OCI-LY7 (cell line): ENCODE measurements around the gene BGLAP. TPM values are rescaled to one million over a fixed set of nuclear protein-coding genes. Genes with fewer than 3 reads are reported as not detected.

Source experiments
- BruUV-seq: library from RNA; stranded (reverse); fragments of 400-500 nt; replicated peaks from 2 replicates; lab custom pipeline; 2021; lab: Mats Ljungman, UMichigan
- CTCF ChIA-PET: fragments of 300-600 bp; sonication (Branson Sonifier 250); formaldehyde crosslinking; loops from one replicate; lab custom pipeline; 2022; ENCODE audit warnings: antibody characterized with exemption; ENCODE audit not compliant: unreplicated experiment; lab: Charles Lee
- POLR2A ChIA-PET: fragments of 300-600 bp; sonication (Branson Sonifier 250); formaldehyde crosslinking; loops from one replicate; lab custom pipeline; 2022; ENCODE audit warnings: antibody characterized with exemption; lab: Charles Lee
- DNase-seq: peaks from one replicate; pipeline ENCODE4 v3.0.0-alpha.2; 2015; ENCODE audit warnings: low spot score
- H2AFZ ChIP-seq: fragments of 200-600 bp; sonication (generic), shearing (Covaris generic); 2 replicates; pipeline ENCODE4 v1.6.1; 2014; ENCODE audit warnings: mild to moderate bottlenecking, antibody characterized with exemption, low read length, moderate library complexity
- H3K27ac ChIP-seq: fragments of 200-600 bp; sonication (generic); 2 replicates; pipeline ENCODE4 v1.5.1; 2014; ENCODE audit warnings: mixed run types, low read depth, mild to moderate bottlenecking, moderate library complexity, low read length, inconsistent platforms; ENCODE audit not compliant: poor library complexity, severe bottlenecking
- H3K36me3 ChIP-seq: fragments of 200-600 bp; sonication (generic); 2 replicates; pipeline ENCODE4 v1.6.1; 2014; ENCODE audit warnings: mild to moderate bottlenecking, antibody characterized with exemption, low read length, moderate library complexity, mixed read lengths; ENCODE audit not compliant: insufficient read depth
- H3K4me1 ChIP-seq: fragments of 200-600 bp; sonication (generic); 2 replicates; pipeline ENCODE4 v1.5.1; 2014; ENCODE audit warnings: mild to moderate bottlenecking, low read length; ENCODE audit not compliant: insufficient read depth, poor library complexity, severe bottlenecking
- H3K4me2 ChIP-seq: fragments of 200-600 bp; sonication (generic); 2 replicates; pipeline ENCODE4 v1.6.1; 2014; ENCODE audit warnings: mild to moderate bottlenecking, low read length
- H3K4me3 ChIP-seq: fragments of 200-600 bp; sonication (generic); 2 replicates; pipeline ENCODE4 v1.5.1; 2014; ENCODE audit warnings: mild to moderate bottlenecking, low read depth, low read length; ENCODE audit not compliant: poor library complexity, severe bottlenecking
- H3K79me2 ChIP-seq: fragments of 200-600 bp; sonication (generic); 2 replicates; pipeline ENCODE4 v1.6.1; 2016; ENCODE audit warnings: low read depth, mild to moderate bottlenecking, low read length, moderate library complexity, mixed read lengths; ENCODE audit not compliant: insufficient read depth
- H3K9me2 ChIP-seq: fragments of 200-600 bp; sonication (generic); 2 replicates; pipeline ENCODE4 v1.6.1; 2016; ENCODE audit warnings: mild to moderate bottlenecking, low read length, mixed read lengths; ENCODE audit not compliant: insufficient read depth
- H3K9me3 ChIP-seq: fragments of 200-600 bp; sonication (generic); 2 replicates; pipeline ENCODE4 v1.6.1; 2014; ENCODE audit warnings: mild to moderate bottlenecking, mixed run types, low read length, mixed read lengths
- H4K20me1 ChIP-seq: fragments of 200-600 bp; sonication (generic); 2 replicates; pipeline ENCODE4 v1.6.1; 2014; ENCODE audit warnings: mild to moderate bottlenecking, antibody characterized with exemption, low read length, moderate library complexity, mixed read lengths; ENCODE audit not compliant: insufficient read depth
- EZH2phosphoT487 ChIP-seq: fragments of 200-600 bp; sonication (generic); IDR thresholded peaks from 2 replicates; pipeline ENCODE4 v1.6.1; 2018; ENCODE audit warnings: low read depth, borderline replicate concordance, mild to moderate bottlenecking, mixed run types, antibody characterized with exemption, low read length, moderate library complexity, mixed read lengths
- intact Hi-C: fragments of 100-400 bp; cut with micrococcal nuclease; formaldehyde crosslinking; loops from one replicate; pipeline ENCODE4 v1.10.0; 2022; ENCODE audit not compliant: unreplicated experiment
- total RNA-seq, 2 experiments: library from RNA; depleted of rRNA in 1 of 2; stranded (reverse); fragments of >200 nt in 1 of 2; shearing (Covaris generic) in 1 of 2; gene quantifications; 2 replicates each; pipeline ENCODE4 v1.2.3, GENCODE V29; 2014 to 2022
- TF ChIP-seq, protein P1 (sequence below): fragments of 200-600 bp; sonication (generic); conservative IDR thresholded peaks from 2 replicates; pipeline ENCODE4 v1.5.1; 2014; ENCODE audit warnings: mild to moderate bottlenecking, antibody characterized with exemption, low read length, moderate library complexity, mixed read lengths

Gene BGLAP
- total RNA-seq, 2 experiments from 2014 or later: 3.7 to 6.0 TPM

DNA sequence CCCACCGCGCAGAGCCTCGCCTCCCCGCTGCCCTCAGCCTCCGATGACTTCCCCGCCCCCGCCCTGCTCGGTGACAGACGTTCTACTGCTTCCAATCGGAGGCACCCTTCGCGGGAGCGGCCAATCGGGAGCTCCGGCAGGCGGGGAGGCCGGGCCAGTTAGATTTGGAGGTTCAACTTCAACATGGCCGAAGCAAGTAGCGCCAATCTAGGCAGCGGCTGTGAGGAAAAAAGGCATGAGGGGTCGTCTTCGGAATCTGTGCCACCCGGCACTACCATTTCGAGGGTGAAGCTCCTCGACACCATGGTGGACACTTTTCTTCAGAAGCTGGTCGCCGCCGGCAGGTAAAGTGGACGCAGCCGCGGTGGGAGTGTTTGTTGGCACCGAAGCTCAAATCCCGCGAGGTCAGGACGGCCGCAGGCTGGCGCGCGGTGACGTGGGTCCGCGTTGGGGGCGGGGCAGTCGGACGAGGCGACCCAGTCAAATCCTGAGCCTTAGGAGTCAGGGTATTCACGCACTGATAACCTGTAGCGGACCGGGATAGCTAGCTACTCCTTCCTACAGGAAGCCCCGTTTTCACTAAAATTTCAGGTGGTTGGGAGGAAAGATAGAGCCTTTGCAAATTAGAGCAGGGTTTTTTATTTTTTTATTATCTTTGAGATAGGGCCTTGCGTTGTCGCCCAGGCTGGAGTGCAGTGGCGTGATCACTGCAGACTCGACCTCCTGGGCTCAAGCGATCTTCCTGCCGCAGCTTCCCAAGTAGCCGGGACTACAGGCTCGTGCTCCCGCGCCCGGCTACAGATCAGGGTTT, 28.9 kb upstream of the BGLAP start, which contains the start of gene PMF1:
TSS of gene PMF1 (plus strand) at position 175 of the 811 bp plus-strand sequence. CDS start at position 184, 9 bp downstream.
- no peaks in the 10 kb centered on the region for H3K9me3 ChIP-seq
- POLR2A ChIA-PET: interaction anchor here (0.5 to 2.9 kb wide), 18 partner anchors 9 to 111 kb away, joined by 3 to 18 read pairs (median 4); partner anchors contain the start of genes SEMA4A, SLC25A44 and SMG5
- peak within 1 kb of the TSS; percentile 90 for H3K4me2 ChIP-seq
- no peaks in the 10 kb centered on the region for H3K9me2 ChIP-seq
- H3K4me1 ChIP-seq: peaks cover 16% of the 10 kb centered on the region
- H3K27ac ChIP-seq: peak within 1 kb of the TSS; percentile 74
- DNase-seq: peak; percentile 96
- no peaks in the 10 kb centered on the region for H4K20me1 ChIP-seq
- H2AFZ ChIP-seq: peak within 1 kb of the TSS; percentile 78; the same call in 1 of the 2 replicates
- intact Hi-C loops: loop anchor here (1.0 to 5.0 kb wide), 3 partner anchors 56 to 121 kb away; no protein-coding TSS in a partner anchor
- TF ChIP-seq, protein P1, sequence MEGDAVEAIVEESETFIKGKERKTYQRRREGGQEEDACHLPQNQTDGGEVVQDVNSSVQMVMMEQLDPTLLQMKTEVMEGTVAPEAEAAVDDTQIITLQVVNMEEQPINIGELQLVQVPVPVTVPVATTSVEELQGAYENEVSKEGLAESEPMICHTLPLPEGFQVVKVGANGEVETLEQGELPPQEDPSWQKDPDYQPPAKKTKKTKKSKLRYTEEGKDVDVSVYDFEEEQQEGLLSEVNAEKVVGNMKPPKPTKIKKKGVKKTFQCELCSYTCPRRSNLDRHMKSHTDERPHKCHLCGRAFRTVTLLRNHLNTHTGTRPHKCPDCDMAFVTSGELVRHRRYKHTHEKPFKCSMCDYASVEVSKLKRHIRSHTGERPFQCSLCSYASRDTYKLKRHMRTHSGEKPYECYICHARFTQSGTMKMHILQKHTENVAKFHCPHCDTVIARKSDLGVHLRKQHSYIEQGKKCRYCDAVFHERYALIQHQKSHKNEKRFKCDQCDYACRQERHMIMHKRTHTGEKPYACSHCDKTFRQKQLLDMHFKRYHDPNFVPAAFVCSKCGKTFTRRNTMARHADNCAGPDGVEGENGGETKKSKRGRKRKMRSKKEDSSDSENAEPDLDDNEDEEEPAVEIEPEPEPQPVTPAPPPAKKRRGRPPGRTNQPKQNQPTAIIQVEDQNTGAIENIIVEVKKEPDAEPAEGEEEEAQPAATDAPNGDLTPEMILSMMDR: no peak
- TF ChIP-seq EZH2phosphoT487: no peak
- peaks cover 52% of the 10 kb centered on the region for H3K36me3 ChIP-seq
- CTCF ChIA-PET: interaction anchor here (0.6 to 1.0 kb wide), 5 partner anchors 9 to 61 kb away, joined by 3 to 11 read pairs (median 4); partner anchors contain the start of gene SLC25A44
- TSS peak; percentile 84 for BruUV-seq
- peaks cover 29% of the 10 kb centered on the region for H3K79me2 ChIP-seq
- H3K4me3 ChIP-seq: peak within 1 kb of the TSS; percentile 78

DNA sequence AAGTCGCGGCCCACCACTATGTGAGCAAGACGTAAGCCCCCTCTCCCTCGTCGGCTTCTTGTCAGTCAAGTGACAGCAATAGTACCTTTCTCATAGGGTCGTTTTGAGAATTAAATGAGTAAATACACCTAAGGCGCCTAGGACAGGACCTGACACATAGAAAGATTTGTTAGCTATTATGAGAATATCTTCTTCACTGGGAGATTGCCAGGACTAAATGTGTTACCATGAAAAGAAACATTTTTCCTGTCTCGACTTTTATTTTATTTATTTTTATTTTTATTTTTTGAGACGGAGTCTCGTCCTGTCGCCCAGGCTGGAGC, 28.4 kb upstream of the BGLAP start:
- intact Hi-C loops: loop anchor here (1.0 to 5.0 kb wide), 3 partner anchors 57 to 121 kb away; no protein-coding TSS in a partner anchor
- Histone ChIP-seq H3K36me3 (peaks cover 52% of the 10 kb centered on the region), H3K9me2 (no peaks in the 10 kb centered on the region), H3K9me3 (no peaks in the 10 kb centered on the region), H3K4me2 (peak overlapping the region; percentile 90), H3K79me2 (peaks cover 32% of the 10 kb centered on the region), H3K4me3 (peak overlapping the region; percentile 78), H2AFZ (peak overlapping the region; percentile 78; the same call in 1 of the 2 replicates), H3K27ac (peak overlapping the region; percentile 74), H3K4me1 (peaks cover 16% of the 10 kb centered on the region), H4K20me1 (no peaks in the 10 kb centered on the region)
- ChIA-PET POLR2A (interaction anchor here (0.5 to 2.9 kb wide), 9 partner anchors 11 to 85 kb away, joined by 3 to 18 read pairs (median 5); partner anchors contain the start of genes SEMA4A and SLC25A44), CTCF (interaction anchor here (0.6 to 1.0 kb wide), 3 partner anchors 8 to 62 kb away, joined by 3 to 11 read pairs (median 4); no protein-coding TSS in a partner anchor)
- TF ChIP-seq EZH2phosphoT487: no peak
- TF ChIP-seq, protein P1: no peak
- BruUV-seq: no TSS peak
- no peak for DNase-seq
